Hematopoietic multipotent progenitor cell treated with erythropoietin and hydrocortisone succinate and interleukin-3 and kit ligand, for 15 days (in vitro differentiated cells): ENCODE data around the gene ASTN1.
"Not testable (repeated sequence)": the region's sequence is repeated elsewhere in the genome, so short reads cannot be mapped to it uniquely, and the experiment has no call there.

Experiments
- DNase-seq: peaks from one replicate; pipeline ENCODE4 v3.0.0-alpha.2; 2015; ENCODE audit warnings: low spot score

The ASTN1 gene

DNA sequence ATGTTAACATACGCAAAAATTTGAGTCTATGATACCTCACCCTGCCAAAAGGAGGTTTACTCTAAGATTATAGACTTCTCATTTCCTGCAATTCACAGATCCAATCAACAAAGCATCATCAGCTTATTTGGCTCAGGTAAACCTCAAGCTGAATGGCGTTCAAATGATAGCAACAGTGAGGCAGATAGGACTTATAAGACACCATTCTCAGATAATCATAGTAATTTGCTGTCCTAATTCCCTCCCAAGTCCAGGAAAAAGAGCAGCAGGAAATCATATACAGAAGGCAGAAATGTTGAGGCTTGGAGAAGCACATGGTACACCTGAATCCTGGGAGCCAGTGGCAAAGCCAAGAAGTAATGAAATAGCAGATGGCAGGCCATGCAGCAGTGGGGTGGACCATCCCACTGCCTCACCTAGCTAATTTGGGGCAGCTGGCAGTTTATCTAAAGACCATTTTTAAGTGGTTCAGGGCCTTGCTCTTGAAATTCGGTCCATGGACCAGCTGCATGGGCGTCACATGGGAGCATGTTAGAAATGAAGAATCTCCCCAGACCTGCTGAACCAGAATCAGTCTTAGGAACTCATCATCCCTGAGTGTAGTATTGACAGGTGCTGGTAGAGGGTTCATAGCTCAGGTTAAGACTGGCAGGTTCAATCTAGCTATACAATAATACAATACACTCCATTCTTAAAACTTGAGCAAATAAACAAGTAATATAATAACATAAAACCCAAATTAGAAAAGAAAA is 57.7 kb downstream of the ASTN1 start:
- no peak for DNase-seq

DNA sequence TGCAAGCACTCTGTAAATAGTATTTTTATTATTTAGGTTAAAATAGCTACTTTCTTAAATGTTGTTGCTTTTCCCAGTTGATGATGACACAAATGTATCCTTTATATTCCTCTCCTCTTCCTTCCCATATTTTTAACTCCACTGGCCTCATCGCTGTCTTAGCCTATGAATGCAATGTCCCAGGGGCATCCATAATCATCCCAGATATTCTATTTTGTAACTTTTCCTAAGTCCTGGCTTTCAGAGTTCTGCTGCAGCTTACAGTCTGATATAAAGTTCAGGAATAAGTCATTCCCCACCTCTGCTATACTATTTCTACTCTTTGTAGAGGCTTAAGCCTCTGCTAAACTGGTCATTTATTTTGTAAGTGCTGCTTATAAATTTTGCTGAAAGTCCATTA is 58.3 kb downstream of the ASTN1 start:
- DNase-seq, result no peak

DNA sequence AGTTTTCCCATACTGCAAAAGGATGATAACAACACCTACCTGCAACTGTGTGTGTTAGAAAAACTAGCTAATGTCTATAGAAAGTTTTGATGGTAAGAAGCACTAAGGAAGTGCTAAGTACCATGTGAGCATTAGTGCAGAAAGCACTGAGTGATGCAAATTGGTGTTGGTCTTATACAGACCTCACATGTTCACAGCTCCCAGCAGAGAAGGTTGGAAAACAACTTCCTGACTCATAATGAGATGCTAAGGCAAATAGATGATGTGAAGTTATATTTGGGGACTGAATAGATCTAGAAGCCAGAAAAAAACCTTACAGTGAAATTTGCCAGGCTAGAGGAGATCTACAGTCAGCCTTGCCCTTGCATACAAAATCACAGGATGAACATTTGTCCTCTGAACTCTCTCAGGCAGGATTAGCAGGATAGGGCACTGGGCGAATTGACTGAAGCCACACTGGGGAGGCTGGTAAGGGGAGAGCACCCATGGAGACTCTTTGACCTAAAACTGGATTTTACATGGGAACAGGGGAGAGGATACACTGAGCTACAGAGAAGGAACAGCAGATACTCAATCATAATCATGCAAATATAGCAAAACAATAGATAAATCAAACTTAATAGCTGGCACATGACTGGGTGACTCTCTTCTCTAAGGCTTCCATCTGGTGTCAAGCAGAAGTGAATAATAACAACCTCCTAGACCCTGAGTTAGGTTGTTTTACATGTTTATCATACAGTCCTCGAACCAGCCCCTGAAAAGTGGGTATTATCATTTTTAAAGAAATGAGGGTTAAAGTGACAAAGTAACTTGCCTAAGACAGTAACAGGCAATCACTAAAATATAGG is 61.3 kb downstream of the ASTN1 start:
- DNase-seq, result no peak

DNA sequence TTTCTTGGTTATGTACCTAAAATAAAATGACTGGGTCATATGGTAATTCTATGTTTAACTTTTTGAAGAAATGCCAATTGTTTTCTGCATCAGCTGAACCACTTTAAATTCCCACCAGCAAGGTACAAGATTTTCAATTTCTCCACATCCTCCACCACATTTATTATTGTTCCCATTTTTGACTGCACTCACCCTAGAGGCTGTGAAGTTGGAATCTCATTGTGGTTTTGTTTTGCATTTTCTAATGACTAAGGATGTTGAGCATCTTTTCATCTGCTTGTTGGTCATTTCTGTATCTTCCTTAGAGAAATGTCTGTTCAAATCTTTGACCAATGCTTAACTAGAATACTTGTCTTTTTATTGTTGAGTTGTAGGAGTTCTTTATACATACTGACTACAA is 72.5 kb downstream of the ASTN1 start:
- no peak for DNase-seq

DNA sequence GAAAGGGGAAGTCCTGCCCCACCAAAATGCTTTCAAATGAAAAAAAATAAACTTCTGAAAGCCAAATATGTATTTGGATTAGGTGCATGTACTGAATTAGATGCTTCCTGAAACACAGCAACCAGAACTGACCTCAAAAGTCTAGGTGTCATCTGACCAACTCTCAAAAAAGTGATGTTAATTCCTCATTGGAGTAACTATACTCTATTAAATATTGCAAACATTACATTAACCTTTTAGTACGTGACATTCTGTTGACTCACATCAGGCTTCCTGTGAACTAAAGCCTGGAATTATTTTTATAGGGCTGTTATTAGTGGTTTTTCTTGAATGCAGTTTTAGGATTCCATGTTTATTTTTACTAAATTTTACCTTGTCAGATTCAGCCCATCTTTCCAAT is 73.5 kb downstream of the ASTN1 start:
- no peak for DNase-seq

DNA sequence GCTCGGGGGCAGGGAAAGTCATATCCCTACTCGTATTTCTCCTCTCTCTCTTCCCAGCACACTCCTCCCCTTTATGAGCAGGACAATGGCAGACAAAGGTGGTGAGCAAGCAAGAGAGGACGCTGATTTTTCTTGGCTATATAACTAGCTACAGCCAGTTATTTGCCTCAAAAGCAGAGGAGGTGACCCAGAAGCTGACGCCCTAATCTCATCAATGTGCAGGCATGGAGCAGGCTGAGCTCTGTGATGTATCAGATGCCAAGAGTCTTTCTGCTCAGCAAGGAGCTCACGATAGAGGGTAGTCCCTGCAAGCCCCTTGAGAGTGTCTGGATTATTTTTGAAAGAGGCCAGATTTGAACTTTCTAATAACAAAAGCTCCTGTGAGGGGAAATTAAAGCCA is 75.5 kb downstream of the ASTN1 start:
- no peak for DNase-seq

DNA sequence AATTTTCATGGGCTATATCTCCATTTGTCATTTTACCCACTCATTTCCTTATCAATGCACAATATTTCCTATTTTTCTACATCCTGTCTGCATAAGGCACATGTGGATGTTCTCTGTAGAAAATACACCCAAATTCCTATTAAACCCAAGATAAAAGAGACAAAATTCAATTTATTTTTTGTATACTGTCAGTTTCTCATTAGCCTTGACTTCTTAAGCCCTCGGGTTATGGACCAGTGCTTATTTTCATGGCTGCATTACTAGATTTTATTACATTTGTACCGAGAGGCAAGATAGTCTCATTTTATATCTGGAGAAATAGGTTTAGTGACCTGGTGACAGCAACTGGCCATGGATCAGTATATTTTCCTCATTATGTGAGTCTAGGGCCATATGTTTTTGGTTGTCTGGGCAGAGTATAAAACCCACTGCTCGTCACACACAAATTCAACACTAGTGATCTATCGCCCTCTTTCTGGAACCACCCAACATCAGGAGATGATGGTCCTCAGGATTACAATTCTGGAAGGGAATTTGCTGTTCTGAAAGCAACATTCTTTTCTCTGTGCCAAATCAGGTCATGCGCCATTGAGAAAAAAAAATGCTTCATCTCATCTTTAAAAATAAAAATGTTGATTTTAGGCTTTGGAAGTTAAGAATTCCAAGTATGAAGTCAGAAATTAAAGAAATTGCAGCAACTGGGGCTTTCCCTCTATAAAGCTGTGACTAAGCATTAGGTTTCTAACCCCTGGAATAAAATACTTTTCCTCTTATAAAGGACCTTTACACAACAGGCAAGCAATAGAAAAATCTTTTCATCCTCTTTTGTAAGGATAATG is 81.4 kb downstream of the ASTN1 start:
- DNase-seq, result no peak

DNA sequence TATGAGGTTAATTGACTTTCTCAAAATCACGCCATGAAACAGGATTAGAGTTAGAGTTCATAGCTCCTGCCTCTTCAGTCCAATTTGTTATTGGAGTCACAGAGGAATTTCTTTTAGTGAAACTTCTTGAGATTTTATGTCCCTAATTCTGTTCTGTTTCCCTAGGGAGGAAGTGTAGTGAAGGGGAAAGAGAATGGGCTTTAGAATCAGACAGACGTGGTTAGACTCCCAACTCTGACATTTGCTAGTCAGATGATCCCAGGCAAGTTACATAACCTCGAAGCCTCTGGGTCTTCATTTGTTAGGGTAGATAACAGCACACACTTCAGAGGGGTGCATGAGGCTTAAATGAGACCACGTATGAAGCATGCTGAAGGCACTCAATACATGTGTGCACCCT is 83.9 kb downstream of the ASTN1 start:
- DNase-seq, result no peak

DNA sequence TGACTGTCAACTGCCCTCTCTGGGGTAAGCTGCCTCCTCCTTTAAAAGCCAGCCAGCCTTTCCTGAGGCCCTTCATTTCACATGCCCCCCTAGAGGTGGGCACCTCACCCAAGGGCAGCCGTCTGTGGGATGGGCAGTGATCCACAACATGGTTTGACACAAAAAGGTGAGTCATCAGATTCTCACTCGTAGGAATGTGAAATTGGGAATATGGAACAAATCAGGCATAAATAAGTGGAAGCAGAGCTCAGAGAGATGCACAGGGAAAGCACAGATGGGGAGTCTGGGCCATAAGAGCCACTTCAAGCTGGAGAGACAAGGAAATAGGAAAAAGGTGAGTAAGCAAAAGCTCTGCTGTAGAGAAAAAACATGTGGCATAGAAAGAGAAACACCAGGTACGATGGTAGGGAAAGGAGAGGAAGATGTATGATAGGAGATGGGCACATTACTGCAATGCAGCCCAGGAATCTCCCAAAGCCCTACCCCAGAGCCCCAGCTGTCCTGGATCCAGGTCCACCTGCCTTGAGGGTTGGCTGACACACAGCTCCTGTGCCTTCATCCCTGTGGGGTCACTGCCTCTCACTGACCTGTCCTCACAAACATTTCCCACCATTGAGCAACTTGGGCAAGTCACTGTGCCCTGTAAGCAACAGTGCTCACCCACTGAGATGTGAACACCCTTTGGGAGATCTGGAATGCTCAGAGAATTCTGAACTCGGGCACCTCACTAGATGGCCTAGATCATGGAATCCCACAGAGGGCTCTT is 86.6 kb downstream of the ASTN1 start:
- no peak for DNase-seq

DNA sequence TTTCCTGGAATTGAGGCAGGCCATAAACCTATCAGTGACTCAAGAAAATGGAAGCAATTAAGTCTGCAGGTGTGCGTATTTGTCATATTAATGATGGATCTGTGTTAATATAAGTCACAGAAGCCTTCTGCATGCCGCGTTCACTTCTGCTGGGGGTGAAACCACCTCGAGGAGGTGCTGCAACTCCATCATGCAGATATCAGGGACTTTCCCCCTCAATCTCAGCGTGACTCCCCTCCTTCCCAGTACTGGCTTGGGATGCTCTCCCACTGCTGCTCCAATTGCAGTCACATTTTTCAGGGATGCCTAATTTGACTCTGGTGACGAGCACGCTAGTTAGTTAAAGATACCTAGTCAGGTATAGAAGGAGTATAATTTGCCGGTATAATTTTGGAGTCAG is 87.5 kb downstream of the ASTN1 start:
- no peak for DNase-seq

DNA sequence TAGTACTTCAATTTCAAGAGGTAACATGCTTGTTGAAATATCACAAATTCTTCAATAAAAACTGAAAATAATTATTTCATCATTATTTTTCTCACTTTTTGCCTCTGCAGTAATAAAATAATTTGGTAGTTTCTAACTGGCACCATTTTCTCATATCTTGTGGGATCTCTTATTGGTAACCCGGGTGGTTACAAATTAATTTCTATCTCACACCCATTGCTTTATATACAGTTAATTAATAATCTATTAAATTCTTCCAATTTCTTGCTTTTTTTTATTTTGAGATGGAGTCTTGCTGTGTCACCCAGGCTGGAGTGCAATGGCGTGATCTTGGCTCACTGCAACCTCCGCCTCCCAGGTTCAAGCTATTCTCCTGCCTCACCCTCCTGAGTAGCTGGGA is 89.7 kb downstream of the ASTN1 start:
- not testable (repeated sequence) for DNase-seq

DNA sequence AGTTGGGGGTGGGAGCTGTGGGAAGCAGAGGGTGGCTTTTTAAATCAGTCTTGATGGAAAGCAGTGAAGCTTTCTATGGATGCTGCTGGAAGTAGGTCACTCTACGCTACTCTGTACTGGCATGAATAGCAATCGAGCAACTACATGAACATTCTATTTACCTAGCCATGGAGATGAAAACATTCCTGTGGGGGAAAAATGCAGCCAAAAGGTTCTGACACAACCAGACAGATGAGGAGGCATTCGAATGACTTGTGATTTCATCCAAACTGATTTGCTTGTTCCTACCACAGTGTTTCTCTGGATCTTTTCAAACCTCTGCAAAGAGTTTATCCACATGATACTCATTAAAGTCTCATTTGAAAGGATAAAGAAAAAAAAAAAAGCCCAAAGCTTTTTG is 95.0 kb downstream of the ASTN1 start:
- DNase-seq, result no peak

DNA sequence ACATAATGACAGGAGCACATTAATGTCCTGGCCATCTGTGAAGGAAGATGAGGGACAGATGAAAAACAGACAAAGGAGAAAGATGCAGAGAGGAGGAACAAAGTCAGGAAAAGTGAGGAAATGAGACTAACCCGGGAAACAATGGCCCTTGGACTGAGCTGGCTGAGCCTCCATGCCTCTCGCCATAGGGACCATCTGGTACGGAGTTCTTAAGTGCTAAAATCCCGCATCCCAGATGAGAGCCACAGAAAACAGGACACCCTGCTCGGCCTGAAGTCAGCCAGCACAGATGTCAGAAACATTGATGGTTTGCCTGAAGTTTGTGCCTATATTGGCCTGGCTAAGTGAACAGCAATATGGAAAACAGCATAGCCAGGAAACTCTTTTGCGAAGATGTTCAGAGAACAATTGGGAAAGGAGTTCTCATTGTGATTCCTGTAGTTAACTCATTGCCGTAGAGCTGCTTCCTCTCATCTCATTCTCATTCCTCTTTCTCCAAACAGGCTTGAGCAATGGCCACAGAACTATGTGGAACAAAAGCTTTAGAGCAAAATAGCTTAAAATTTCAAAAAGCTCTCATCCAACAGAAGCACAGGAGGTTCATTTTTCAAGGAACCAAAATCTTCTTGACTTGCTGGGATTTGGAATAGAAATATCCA is 96.6 kb downstream of the ASTN1 start:
- DNase-seq, result no peak

DNA sequence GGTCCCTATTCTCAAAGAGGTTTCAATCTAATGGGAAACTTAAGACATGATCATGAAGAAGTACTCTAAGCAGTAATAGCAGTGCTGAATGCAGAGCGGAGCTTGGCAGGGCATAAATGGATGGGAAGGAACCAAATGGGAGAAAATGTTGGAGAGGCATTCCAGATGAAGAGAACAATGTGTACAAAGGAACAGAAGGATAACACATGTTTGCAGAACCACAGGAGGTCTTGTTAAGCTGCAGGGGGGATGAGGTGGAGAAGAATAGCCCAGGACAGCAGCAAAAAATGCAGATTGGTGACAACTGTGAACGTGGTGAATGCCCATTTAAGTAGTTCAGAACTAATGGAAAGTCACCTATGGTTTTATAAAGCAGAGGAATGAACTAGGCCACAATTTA is 99.1 kb downstream of the ASTN1 start:
- DNase-seq, result no peak

DNA sequence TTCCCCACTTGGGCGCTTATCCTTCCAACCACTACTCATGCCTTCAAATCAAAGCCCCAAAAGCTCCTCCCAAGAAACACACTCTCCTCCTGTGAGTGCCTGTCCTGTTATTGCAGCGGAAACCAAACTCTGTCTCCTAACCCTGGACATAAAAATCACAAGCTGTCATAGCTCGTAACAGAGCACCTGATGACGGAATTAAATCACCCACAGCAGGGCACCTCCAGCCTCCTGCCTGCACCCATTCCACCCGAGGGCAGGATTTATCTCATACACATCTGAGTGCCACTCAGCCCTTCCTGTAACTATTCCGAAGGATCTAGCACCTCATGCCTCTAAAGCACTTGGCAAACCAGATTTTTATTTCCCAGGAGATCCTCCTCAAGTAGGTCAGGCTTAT is 100.9 kb downstream of the ASTN1 start:
- no peak for DNase-seq

DNA sequence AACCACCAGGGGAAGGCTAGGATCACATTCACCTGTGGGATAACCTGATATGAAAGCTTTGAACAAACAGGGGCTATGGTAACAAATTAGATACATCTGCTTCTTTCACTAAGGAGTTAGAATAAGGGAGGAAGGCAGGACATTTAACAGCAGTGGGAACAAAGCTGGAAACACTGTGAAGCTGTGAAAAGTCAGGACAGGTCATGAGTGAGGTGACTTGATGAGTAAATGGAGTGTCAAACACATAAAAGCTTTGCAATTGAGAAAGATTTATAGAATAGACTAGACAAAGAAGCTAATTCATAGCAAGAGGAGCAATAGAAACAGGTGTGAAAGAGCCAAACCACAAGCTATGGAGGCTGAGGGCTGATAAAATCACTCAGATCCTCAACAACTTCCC is 110.0 kb downstream of the ASTN1 start:
- no peak for DNase-seq

DNA sequence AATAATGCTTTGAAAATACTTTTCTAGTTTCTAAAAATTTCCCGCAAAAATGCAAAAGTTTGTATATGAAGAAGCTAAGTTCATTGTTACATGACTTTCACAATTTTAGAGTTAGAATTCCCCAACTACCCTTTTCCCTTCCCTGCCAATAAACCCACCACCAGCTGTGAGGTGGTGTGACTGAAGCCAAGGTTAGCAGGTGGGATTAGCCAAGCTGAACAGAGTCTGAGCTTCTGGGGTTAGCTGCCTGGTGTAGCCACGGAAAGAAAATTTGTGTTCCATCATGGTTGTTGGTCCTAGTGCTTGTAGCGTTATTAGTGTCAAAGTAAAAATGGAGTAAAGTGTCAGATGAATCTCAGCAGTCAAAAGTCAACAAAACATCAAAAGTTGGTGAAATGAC is 110.9 kb downstream of the ASTN1 start:
- no peak for DNase-seq

DNA sequence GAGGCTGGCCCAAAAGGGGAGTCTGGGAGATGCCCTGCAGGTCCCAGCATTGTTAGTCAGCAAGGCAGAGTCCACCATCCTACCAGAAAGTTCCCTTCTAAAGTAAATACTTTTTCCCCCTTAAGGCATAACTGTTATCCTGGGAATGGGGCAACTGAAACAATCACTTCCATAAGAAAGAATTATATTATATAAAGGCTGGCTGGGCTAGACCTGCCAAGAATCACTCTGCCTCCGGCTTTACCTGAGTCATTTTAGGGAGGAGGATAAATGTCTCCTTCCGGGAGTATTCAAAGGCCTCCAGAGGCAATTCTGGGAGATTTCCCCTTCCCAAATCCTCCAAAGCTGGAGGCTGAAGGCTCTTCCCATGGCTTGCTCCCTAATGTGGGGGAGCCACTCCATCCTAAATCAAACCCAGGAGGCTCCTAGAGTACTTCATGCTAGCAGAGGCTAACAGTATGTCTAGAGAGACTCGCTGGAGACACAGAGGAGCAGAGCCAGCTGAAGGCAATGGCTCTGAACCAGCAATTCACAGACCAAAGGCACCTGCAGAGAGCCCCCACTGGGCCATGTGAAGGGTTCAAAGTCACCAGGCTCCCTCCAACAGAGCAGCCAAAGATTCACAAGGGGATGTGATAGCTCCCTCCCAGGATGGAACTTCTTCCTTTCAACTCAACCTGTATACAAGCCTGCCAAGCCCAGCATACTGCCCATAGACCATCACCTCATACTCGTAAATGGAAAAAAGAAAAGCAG is 116.0 kb downstream of the ASTN1 start:
- no peak for DNase-seq

DNA sequence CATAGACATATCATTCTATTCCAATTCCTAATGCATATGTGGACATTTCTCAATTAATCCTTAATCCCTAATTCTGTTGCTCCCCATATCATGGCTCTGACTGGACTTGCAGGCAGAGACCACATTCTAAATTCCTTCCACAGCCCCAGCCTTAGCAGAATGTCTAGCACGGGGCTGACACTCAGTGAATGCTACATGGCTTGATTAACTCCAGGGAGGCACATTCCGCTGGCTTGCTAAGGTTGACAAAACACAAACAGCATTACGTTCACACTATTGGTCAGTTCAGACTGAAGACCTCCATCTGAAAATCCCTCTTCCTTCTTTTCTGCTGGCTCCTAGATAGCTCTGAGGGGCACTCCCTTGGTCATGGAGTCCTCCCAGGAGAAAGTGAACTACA is 119.4 kb downstream of the ASTN1 start:
- DNase-seq, result no peak

DNA sequence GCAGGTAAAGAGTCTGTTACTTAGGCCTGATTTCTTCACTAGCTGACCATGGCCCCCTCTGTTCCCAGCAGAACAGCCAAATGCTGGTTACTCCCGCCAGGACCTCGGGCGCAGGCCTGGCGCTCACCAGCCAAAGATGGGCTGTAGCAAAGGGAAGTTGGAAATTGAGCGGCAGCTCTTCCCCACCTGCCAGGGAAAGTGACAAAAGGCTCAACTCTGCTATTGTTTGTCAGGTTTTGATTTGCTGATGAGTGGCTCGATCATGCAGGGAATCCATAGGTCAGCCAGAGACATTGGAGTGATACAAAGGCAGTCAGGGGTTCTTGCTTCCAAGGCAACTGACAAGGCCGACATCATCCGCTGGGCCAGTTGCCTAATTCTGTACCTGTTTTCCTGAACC is 120.1 kb downstream of the ASTN1 start:
- no peak for DNase-seq

DNA sequence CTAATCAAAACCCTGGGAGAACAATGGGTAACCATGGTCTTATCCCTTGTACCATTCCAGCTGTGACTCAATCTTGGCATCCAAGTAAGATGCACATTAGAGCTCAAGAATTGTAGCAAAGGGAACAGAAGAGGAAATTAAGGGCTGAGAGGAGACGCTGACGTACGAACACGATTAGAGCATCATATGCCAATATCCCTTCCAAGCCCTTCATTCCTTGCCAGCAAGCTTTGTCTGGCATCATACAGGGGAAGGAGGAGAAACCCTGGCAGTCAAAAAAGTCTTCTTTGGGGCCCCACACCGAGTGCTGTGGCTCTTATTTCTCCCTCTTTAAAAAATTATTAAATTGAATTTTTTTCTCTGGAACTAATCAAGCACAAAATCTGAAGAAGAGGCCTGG is 120.9 kb downstream of the ASTN1 start:
- no peak for DNase-seq
